ENCODE results near the gene SAPCD2. TPM values are rescaled to one million over a fixed set of nuclear protein-coding genes. Genes with fewer than 3 reads are reported as not detected.

SAPCD2 gene
- total and polyA plus RNA-seq, 2 of the 4 experiments (the other 2 are of a cell fraction): 3.4 to 4.9 TPM

DNA sequence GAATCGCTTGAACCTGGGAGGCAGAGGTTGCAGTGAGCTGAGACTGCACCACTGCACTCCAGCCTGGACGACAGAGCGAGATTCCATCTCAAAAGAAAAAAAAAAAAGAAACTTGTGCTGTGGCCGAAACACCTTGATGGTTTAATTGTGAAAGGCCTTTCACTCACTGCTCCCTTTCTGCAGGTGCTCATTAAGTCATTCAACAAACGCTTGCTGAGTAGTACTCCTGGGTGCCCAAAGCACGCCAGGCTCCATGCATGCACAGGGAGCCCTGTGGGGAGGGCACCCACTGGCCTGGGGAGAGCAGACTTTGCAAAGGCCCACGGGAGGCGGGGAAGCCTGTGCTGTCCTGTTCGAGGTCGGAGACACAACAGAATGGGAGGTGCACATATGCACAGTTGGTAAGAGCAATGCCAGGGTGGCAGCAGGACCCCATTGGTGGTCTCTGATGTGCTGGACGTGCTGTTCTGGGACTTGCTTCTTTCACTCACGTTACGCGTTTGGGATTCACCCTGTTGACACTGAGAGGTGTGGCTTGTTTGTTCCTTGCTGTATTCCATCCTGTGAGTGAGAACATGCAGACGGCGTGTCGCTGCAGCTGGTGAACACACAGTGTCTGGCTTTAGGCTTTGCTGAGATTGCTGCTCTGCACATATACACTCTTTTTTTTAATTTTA is 13.5 kb downstream of the SAPCD2 start:
- Histone ChIP-seq H2BK5ac (ENCODE audit: low read depth, low read length, poor library complexity, severe bottlenecking) (no peak overlapping the region), H3K14ac (replicated peaks; ENCODE audit: low read depth, low read length) (no peak overlapping the region), H3K9me1 (ENCODE audit: insufficient read depth, low read length) (no peaks in the 10 kb centered on the region), H3K4me3 (ENCODE audit: insufficient read depth, low read depth, low read length) (no peak overlapping the region), H3K23ac (ENCODE audit: low read depth, low read length) (no peak overlapping the region), H4K91ac (ENCODE audit: insufficient read depth, low read depth, low read length) (no peak overlapping the region), H3K4me1 (ENCODE audit: control insufficient read depth, insufficient read depth, low read length) (peaks cover 3% of the 10 kb centered on the region; the same call in 1 of the 2 replicates), H2AK9ac (replicated peaks; ENCODE audit: low read depth, low read length, poor library complexity) (no peak overlapping the region), H3K9ac (ENCODE audit: low read depth, low read length) (no peak overlapping the region), H2AK5ac (ENCODE audit: low read depth, low read length) (no peak overlapping the region), H3K56ac (ENCODE audit: extremely low read depth, insufficient read depth, low read length) (no peak overlapping the region), H2AFZ (replicated peaks; ENCODE audit: low read length, poor library complexity) (no peak overlapping the region), H3K9me3 (ENCODE audit: control insufficient read depth, insufficient read depth, low read length) (no peaks in the 10 kb centered on the region), H4K20me1 (ENCODE audit: insufficient read depth, low read length) (no peaks in the 10 kb centered on the region), H3K4ac (ENCODE audit: low read depth, low read length) (no peak overlapping the region), H3K18ac (ENCODE audit: low read depth, low read length) (no peak overlapping the region), H3K36me3 (ENCODE audit: control insufficient read depth, insufficient read depth, low read length) (no peaks in the 10 kb centered on the region), H2BK20ac (ENCODE audit: low read depth, low read length) (no peak overlapping the region), H4K5ac (ENCODE audit: low read depth, low read length) (no peak overlapping the region), H3K27me3 (ENCODE audit: control insufficient read depth, insufficient read depth, low read length) (peaks cover 45% of the 10 kb centered on the region), H3K79me1 (ENCODE audit: low read depth in 1 of 2, low read length in 2 of 2) (no peaks in the 10 kb centered on the region), H3K27ac (ENCODE audit: insufficient read depth, low read length) (no peak overlapping the region), H4K8ac (ENCODE audit: low read depth in 2 of 2, low read length in 2 of 2) (no peak overlapping the region), H3K4me2 (ENCODE audit: low read depth, low read length) (no peak overlapping the region), H2BK15ac (ENCODE audit: low read depth, low read length) (no peak overlapping the region), H2BK120ac (ENCODE audit: low read depth, low read length) (no peak overlapping the region)
- ATAC-seq (ENCODE audit: low read depth) (no peak), DNase-seq (no peak)
- dilution Hi-C loops (cut with HindIII; ENCODE audit: low sequenced_read_pairs, unreplicated experiment) (no loop called here), intact Hi-C loops (cut with micrococcal nuclease) (no loop called here), in situ Hi-C loops (cut with MboI; ENCODE audit: low sequenced_read_pairs) (no loop called here)
- no TSS peak for BruUV-seq (replicated peaks)
- WGBS, 2 experiments (ENCODE audit: extremely low coverage in 2 of 2, insufficient read length in 1 of 2): 53% methylated on average over 4 of the region's 17 CpGs; no CpG with 5 or more reads in 1 of the 2 experiments
- ChIA-PET CTCF (interaction anchor here (0.6 kb wide), 1 partner anchor 471 kb away, joined by 6 read pairs; no protein-coding TSS in a partner anchor), POLR2A (ENCODE audit: unreplicated experiment) (no interaction called here)
- TF ChIP-seq RAD21 (IDR thresholded peaks at IDR 0.05; ENCODE audit: low read length) (no peak), BHLHE40 (IDR thresholded peaks at IDR 0.05; ENCODE audit: low read depth, low read length) (no peak), CEBPB (IDR thresholded peaks at IDR 0.05; ENCODE audit: low read depth, low read length) (no peak), NFE2L2 (IDR thresholded peaks at IDR 0.05; ENCODE audit: low read depth, low read length) (no peak), RFX5 (IDR thresholded peaks at IDR 0.05; ENCODE audit: low read depth, low read length) (no peak), FOS (IDR thresholded peaks at IDR 0.05; ENCODE audit: low read depth, low read length) (no peak), MAFK (IDR thresholded peaks at IDR 0.05; ENCODE audit: low read depth, low read length) (no peak), USF2 (IDR thresholded peaks at IDR 0.05; ENCODE audit: low read depth, low read length) (no peak), MXI1 (IDR thresholded peaks at IDR 0.05; ENCODE audit: borderline replicate concordance, low read depth, low read length) (no peak), SMC3 (IDR thresholded peaks at IDR 0.05; ENCODE audit: low read depth, low read length) (no peak), CHD1 (IDR thresholded peaks at IDR 0.05; ENCODE audit: low read depth, low read length) (no peak), POLR2A (IDR thresholded peaks at IDR 0.05; ENCODE audit: low read depth, low read length) (no peak)
- TF ChIP-seq, protein P1, sequence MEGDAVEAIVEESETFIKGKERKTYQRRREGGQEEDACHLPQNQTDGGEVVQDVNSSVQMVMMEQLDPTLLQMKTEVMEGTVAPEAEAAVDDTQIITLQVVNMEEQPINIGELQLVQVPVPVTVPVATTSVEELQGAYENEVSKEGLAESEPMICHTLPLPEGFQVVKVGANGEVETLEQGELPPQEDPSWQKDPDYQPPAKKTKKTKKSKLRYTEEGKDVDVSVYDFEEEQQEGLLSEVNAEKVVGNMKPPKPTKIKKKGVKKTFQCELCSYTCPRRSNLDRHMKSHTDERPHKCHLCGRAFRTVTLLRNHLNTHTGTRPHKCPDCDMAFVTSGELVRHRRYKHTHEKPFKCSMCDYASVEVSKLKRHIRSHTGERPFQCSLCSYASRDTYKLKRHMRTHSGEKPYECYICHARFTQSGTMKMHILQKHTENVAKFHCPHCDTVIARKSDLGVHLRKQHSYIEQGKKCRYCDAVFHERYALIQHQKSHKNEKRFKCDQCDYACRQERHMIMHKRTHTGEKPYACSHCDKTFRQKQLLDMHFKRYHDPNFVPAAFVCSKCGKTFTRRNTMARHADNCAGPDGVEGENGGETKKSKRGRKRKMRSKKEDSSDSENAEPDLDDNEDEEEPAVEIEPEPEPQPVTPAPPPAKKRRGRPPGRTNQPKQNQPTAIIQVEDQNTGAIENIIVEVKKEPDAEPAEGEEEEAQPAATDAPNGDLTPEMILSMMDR (conservative IDR thresholded peaks at IDR 0.05; ENCODE audit: low read depth, low read length): no peak
